Transverse colon (tissue), 4 donors: ENCODE data around the gene PPP6C. TPM values are rescaled to one million over a fixed set of nuclear protein-coding genes. Genes with fewer than 3 reads are reported as not detected.

Experiments used
- DNase-seq: peaks from one replicate; pipeline ENCODE4 v3.0.0-alpha.2; 2019
- H3K27ac ChIP-seq, 4 donors: fragments of 200-600 bp; sonication (generic); 2 replicates each; pipeline ENCODE4 v1.5.1; 2016 to 2018; ENCODE audit warnings: inconsistent platforms in 4 of 4
- H3K27me3 ChIP-seq: fragments of 200-600 bp; sonication (generic); 2 replicates; pipeline ENCODE4 v1.5.1; 2017; ENCODE audit warnings: inconsistent platforms
- H3K36me3 ChIP-seq, 4 donors: fragments of 200-600 bp; sonication (generic); 2 replicates each; pipeline ENCODE4 v1.5.1; 2017 to 2019; ENCODE audit warnings: inconsistent platforms in 4 of 4
- H3K4me1 ChIP-seq, 4 donors: fragments of 200-600 bp; sonication (generic); 2 replicates each; pipeline ENCODE4 v1.5.1; 2017 to 2020; ENCODE audit warnings: inconsistent platforms in 4 of 4
- H3K4me3 ChIP-seq, 4 donors: fragments of 200-600 bp; sonication (generic); 1 replicate in 1 of 4; 2 replicates in 3 of 4; pipeline versions ENCODE4 v1.5.1 to v1.6.1; 2017 to 2019; ENCODE audit warnings: inconsistent platforms in 4 of 4
- H3K9me3 ChIP-seq, 2 donors: fragments of 200-600 bp; sonication (generic); 2 replicates each; pipeline ENCODE4 v1.5.1; 2017 to 2019; ENCODE audit warnings: inconsistent platforms in 2 of 2
- EP300 ChIP-seq: sonication (generic); formaldehyde crosslinking; IDR thresholded peaks from one replicate; pipeline ENCODE4 v1.6.1; 2017; ENCODE audit warnings: antibody characterized with exemption, low read depth
- POLR2A ChIP-seq: fragments of 450-650 bp; IDR thresholded peaks from one replicate; pipeline ENCODE4 v1.6.1; 2016; ENCODE audit warnings: antibody characterized with exemption, mild to moderate bottlenecking, moderate library complexity
- POLR2AphosphoS5 ChIP-seq, 3 donors: sonication (generic); formaldehyde crosslinking; IDR thresholded peaks; one replicate each; pipeline ENCODE4 v1.6.1; 2016; ENCODE audit warnings: antibody characterized with exemption in 3 of 3
- WGBS, 2 donors: methylation state at CpG; one replicate each; pipeline ENCODE4 v1.1.5; 2018; ENCODE audit warnings: low coverage in 1 of 2; 5-methylcytosine and 5-hydroxymethylcytosine counted together
- in situ Hi-C, 4 donors: fragments of 200-750 bp; cut with MboI; loops; one replicate each; pipeline versions ENCODE4 v1.15.0 to v1.15.1; 2017; ENCODE audit warnings: low sequenced_read_pairs in 3 of 4, low pct_ligation_motif_present in 1 of 4, low pct_unique_long_range_greater_than_20kb in 1 of 4
- intact Hi-C: fragments of 100-400 bp; cut with DNase I; formaldehyde crosslinking; loops from one replicate; pipeline ENCODE4 v1.15.1; 2023; ENCODE audit warnings: low total_unique reads
- total RNA-seq, 4 donors: library from RNA; depleted of rRNA; stranded (reverse); fragments of >200 nt; gene quantifications; one replicate each; pipeline ENCODE4 v1.1.0, GENCODE V29; 2016
- TF ChIP-seq, protein P1 (sequence below), 5 experiments: fragments of 200-600 bp in 3 of 5; fragments of 450-650 bp in 2 of 5; sonication (generic) in 3 of 5; IDR thresholded peaks; 1 replicate in 2 of 5; 2 replicates in 3 of 5; pipeline ENCODE4 v1.5.1; 2016 to 2017; ENCODE audit warnings: antibody characterized with exemption in 5 of 5, inconsistent platforms in 3 of 5, mild to moderate bottlenecking in 2 of 5, moderate library complexity in 1 of 5

PPP6C gene
- total RNA-seq, 4 donors from 2014 or later: 15.1 to 34.7 (median 29.9) TPM

DNA sequence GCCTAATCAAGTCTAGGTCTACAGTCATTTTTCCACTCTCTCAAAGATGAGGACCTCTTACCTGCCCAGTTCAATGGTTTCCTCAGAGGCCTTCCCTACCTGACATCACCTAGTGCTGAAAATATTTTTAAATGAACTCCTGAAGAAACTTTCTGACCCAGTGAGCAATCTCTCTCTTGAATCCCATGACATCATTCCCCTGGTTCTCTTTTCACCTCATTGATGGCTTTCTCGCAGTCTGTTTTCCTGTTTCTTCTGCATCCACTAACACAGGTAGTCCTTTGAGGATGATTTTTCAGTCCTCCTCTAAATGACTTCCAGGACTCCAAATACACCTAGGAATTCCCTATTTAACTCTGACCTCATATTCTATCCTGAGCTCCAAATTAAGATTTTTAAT lies 86.6 kb downstream of the PPP6C start:
- WGBS, 2 donors: 100% methylated on average over 1 of the region's 1 CpG
- in situ Hi-C loops: no loop called here
- intact Hi-C loops: no loop called here

DNA sequence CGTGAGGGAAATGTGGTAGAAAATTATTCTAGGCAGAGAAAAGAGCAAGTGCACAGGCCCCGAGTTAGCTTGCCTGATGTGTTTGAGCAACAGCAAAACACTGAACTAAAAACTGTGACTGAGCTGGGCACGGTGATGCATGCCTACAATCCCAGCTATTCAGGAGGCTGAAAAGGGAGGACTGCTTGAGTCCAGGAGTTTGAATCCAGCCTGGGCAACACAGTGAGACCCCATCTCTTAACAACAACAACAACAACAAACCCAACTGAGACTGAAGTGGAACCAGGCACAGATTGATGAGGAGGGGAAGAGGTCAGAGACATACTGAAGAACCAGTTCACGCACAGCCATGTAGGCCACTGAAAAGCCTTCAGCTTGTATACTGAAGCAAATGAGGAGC lies 88.8 kb downstream of the PPP6C start:
- H3K36me3 ChIP-seq: no peaks in the 10 kb centered on the region
- in situ Hi-C loops (no loop called here), intact Hi-C loops (no loop called here)
- no peak overlapping the region for H3K4me3 ChIP-seq
- no peaks in the 10 kb centered on the region for H3K4me1 ChIP-seq
- no peaks in the 10 kb centered on the region for H3K27me3 ChIP-seq
- H3K9me3 ChIP-seq: no peaks in the 10 kb centered on the region
- no peak overlapping the region for H3K27ac ChIP-seq
- TF ChIP-seq POLR2AphosphoS5 (IDR thresholded peaks at IDR 0.05): no peak
- TF ChIP-seq, protein P1, sequence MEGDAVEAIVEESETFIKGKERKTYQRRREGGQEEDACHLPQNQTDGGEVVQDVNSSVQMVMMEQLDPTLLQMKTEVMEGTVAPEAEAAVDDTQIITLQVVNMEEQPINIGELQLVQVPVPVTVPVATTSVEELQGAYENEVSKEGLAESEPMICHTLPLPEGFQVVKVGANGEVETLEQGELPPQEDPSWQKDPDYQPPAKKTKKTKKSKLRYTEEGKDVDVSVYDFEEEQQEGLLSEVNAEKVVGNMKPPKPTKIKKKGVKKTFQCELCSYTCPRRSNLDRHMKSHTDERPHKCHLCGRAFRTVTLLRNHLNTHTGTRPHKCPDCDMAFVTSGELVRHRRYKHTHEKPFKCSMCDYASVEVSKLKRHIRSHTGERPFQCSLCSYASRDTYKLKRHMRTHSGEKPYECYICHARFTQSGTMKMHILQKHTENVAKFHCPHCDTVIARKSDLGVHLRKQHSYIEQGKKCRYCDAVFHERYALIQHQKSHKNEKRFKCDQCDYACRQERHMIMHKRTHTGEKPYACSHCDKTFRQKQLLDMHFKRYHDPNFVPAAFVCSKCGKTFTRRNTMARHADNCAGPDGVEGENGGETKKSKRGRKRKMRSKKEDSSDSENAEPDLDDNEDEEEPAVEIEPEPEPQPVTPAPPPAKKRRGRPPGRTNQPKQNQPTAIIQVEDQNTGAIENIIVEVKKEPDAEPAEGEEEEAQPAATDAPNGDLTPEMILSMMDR (IDR thresholded peaks at IDR 0.05): no peak
- DNase-seq: no peak
- 88 to 96% methylated on average over 3 to 4 of the region's 4 CpGs for WGBS, 2 donors

More for the DNA sequence above, 86.6 kb downstream of the PPP6C start:
- TF ChIP-seq POLR2A (no peak), EP300 (no peak), POLR2AphosphoS5 (IDR thresholded peaks at IDR 0.05) (no peak)
- TF ChIP-seq, protein P1 (IDR thresholded peaks at IDR 0.05): no peak
- no peaks in the 10 kb centered on the region for H3K9me3 ChIP-seq
- no peak for DNase-seq
- peaks cover 0 to 3% (median 0%) of the 10 kb centered on the region in 4 donors for H3K4me1 ChIP-seq
- H3K36me3 ChIP-seq: no peaks in the 10 kb centered on the region
- no peaks in the 10 kb centered on the region for H3K27me3 ChIP-seq
- H3K27ac ChIP-seq: no peak overlapping the region
- no peak overlapping the region for H3K4me3 ChIP-seq

DNA sequence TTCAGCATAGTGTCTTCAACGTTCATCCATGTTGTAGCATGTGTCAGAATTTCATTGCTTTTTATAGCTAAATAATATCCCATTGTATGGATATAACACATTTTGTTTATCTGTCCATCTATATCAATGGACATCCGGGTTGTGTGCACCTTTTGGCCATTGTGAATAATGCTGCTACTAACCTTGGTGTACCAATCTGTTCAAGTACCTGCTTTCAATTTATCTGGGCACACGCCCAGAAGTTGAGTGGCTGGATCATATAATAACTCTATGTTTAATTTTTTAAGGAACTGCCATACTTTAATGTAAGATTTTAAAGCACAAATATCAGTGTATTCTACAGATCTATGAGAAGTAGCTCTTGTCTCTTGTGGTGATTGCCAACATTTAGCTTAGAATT lies 89.8 kb downstream of the PPP6C start:
- Histone ChIP-seq H3K4me1 (no peaks in the 10 kb centered on the region), H3K4me3 (no peak overlapping the region), H3K27me3 (no peaks in the 10 kb centered on the region), H3K36me3 (no peaks in the 10 kb centered on the region), H3K9me3 (no peaks in the 10 kb centered on the region), H3K27ac (no peak overlapping the region)
- intact Hi-C loops: no loop called here
- DNase-seq: no peak
- in situ Hi-C loops: no loop called here
- TF ChIP-seq, protein P1 (IDR thresholded peaks at IDR 0.05): no peak
- no peak for TF ChIP-seq POLR2A
- TF ChIP-seq POLR2AphosphoS5 (IDR thresholded peaks at IDR 0.05): no peak
- no peak for TF ChIP-seq EP300
- WGBS, 2 donors: 76 to 87% methylated on average over 3 of the region's 3 CpGs

Other genes starting within 250 kb of the PPP6C start
- gene GOLGA1, start 248.7 kb downstream of the PPP6C start, total RNA-seq: 100 to 1,000 TPM in 1 of 4 donors, 10 to 100 TPM in 3; 24.3 to 144 (median 30.1) TPM
- 10 to 100 TPM; 10.4 to 38.6 (median 13.2) TPM for gene SCAI, start 46.3 kb downstream of the PPP6C start, total RNA-seq
- 1 to 10 TPM in 3 of 4 donors, not detected in 1; 5.2 to 8.7 (median 8.6) TPM for gene RABEPK, start 10.7 kb upstream of the PPP6C start, total RNA-seq
- gene HSPA5, start 51.5 kb upstream of the PPP6C start, total RNA-seq: 100 to 1,000 TPM in 1 of 4 donors, 10 to 100 TPM in 3; 49.8 to 115 (median 66.1) TPM
- gene GAPVD1, start 72.0 kb upstream of the PPP6C start, total RNA-seq: 10 to 100 TPM; 27.7 to 80.4 (median 48.4) TPM